GM12878 (cell line): ENCODE data around the gene ATP2C2. TPM values are rescaled to one million over a fixed set of nuclear protein-coding genes. Genes with fewer than 3 reads are reported as not detected.

Experiments used
- ATAC-seq: fragments of 200-7000 bp; cut with Tn5 transposase; 3 replicates; pipeline ENCODE4 v1.9.1; 2020; ENCODE audit warnings: mild to moderate bottlenecking, moderate library complexity
- BruUV-seq: library from RNA; stranded (reverse); fragments of 400-500 nt; replicated peaks from 2 replicates; lab custom pipeline; 2021; lab: Mats Ljungman, UMichigan
- CTCF ChIA-PET: fragments of 300-600 bp; sonication (Branson Sonifier 250); formaldehyde crosslinking; extraction: SDS; loops from one replicate; lab custom pipeline; 2021; ENCODE audit warnings: inconsistent platforms; lab: Yijun Ruan, JAX
- POLR2A ChIA-PET: fragments of 350-600 bp; formaldehyde crosslinking; extraction: SDS; loops from one replicate; lab custom pipeline; 2021; ENCODE audit warnings: inconsistent platforms; lab: Charles Lee
- RAD21 ChIA-PET: fragments of 300-600 bp; sonication (Branson Sonifier 250); formaldehyde crosslinking; loops from one replicate; lab custom pipeline; 2023; ENCODE audit warnings: antibody characterized with exemption; ENCODE audit not compliant: unreplicated experiment; lab: Charles Lee
- SMC1A ChIA-PET: fragments of 300-600 bp; sonication (Branson Sonifier 250); formaldehyde crosslinking; loops from one replicate; lab custom pipeline; 2023; ENCODE audit not compliant: unreplicated experiment, uncharacterized antibody; lab: Charles Lee
- DNase-seq: peaks from one replicate; pipeline ENCODE4 v3.0.0-alpha.2; 2011; ENCODE audit warnings: low read depth, low spot score
- FAIRE-seq: peaks from 3 replicates; lab custom pipeline; 2011; peaks lifted over from hg19 to GRCh38; lab: Jason Lieb, UNC
- H2AFZ ChIP-seq: 2 replicates; pipeline ENCODE4 v1.6.0; 2011; ENCODE audit warnings: low read depth, low read length, control low read depth; ENCODE audit not compliant: control insufficient read depth
- H3K27ac ChIP-seq: 2 replicates; pipeline ENCODE4 v1.5.1; 2011; ENCODE audit warnings: control low read depth; ENCODE audit not compliant: control insufficient read depth, insufficient read depth
- H3K27me3 ChIP-seq, 2 experiments: replicated peaks in 1 of 2; 2 replicates each; pipeline versions ENCODE4 v1.6.0 to v1.6.1; 2011; ENCODE audit warnings: low read length in 1 of 2; ENCODE audit not compliant: control insufficient read depth in 2 of 2, insufficient read depth in 2 of 2
- H3K36me3 ChIP-seq, 2 experiments: 2 replicates each; pipeline ENCODE4 v1.5.1; 2011; ENCODE audit warnings: low read length in 1 of 2; ENCODE audit not compliant: control insufficient read depth in 2 of 2, insufficient read depth in 2 of 2
- H3K4me1 ChIP-seq: 2 replicates; pipeline ENCODE4 v1.6.1; 2011; ENCODE audit warnings: mild to moderate bottlenecking, low read length, moderate library complexity, mixed read lengths; ENCODE audit not compliant: control insufficient read depth, insufficient read depth
- H3K4me2 ChIP-seq: 2 replicates; pipeline ENCODE4 v1.6.0; 2011; ENCODE audit warnings: control low read depth; ENCODE audit not compliant: control insufficient read depth, insufficient read depth
- H3K4me3 ChIP-seq: fragments of 200-600 bp; sonication (generic); 2 replicates; pipeline ENCODE4 v1.5.1; 2016
- H3K79me2 ChIP-seq: 2 replicates; pipeline ENCODE4 v1.6.0; 2011; ENCODE audit warnings: low read length; ENCODE audit not compliant: control insufficient read depth, insufficient read depth
- H3K9ac ChIP-seq: 2 replicates; pipeline ENCODE4 v1.8.0; 2011; ENCODE audit warnings: low read length, control low read depth, mixed read lengths; ENCODE audit not compliant: control insufficient read depth, insufficient read depth
- H3K9me3 ChIP-seq: replicated peaks from 3 replicates; pipeline ENCODE4 v1.5.1; 2011; ENCODE audit warnings: mild to moderate bottlenecking, low read length; ENCODE audit not compliant: control insufficient read depth, insufficient read depth
- H4K20me1 ChIP-seq: 2 replicates; pipeline ENCODE4 v1.6.0; 2011; ENCODE audit not compliant: control insufficient read depth, insufficient read depth
- BRCA1 ChIP-seq: IDR thresholded peaks from 2 replicates; pipeline ENCODE4 v1.6.1; 2011; ENCODE audit warnings: low read depth, low read length, improper control_type of control experiment
- CHD4 ChIP-seq: fragments of 200-600 bp; sonication (generic); IDR thresholded peaks from 2 replicates; pipeline ENCODE4 v1.6.1; 2016; ENCODE audit warnings: mild to moderate bottlenecking
- JUND ChIP-seq: IDR thresholded peaks from 2 replicates; pipeline ENCODE4 v1.6.1; 2012; ENCODE audit warnings: low read depth, mild to moderate bottlenecking, low read length, improper control_type of control experiment, moderate library complexity
- MTA2 ChIP-seq: fragments of 450-650 bp; IDR thresholded peaks from 2 replicates; pipeline ENCODE4 v1.6.1; 2016; ENCODE audit warnings: low read depth, mild to moderate bottlenecking, moderate library complexity
- PAX8 ChIP-seq: fragments of 450-650 bp; IDR thresholded peaks from 2 replicates; pipeline ENCODE4 v1.6.1; 2017; ENCODE audit warnings: mild to moderate bottlenecking, moderate library complexity
- RFX5 ChIP-seq: IDR thresholded peaks from 2 replicates; pipeline ENCODE4 v1.6.1; 2011; ENCODE audit warnings: low read depth, low read length, improper control_type of control experiment
- SREBF1 ChIP-seq: IDR thresholded peaks from 2 replicates; pipeline ENCODE4 v1.6.1; 2012; ENCODE audit warnings: mild to moderate bottlenecking, low read length
- TCF3 ChIP-seq: IDR thresholded peaks from 2 replicates; pipeline ENCODE4 v1.6.1; 2012; ENCODE audit warnings: low read depth, mild to moderate bottlenecking, low read length, borderline replicate concordance; ENCODE audit not compliant: insufficient read depth
- TCF7 ChIP-seq: IDR thresholded peaks from 2 replicates; pipeline ENCODE4 v1.6.1; 2014; ENCODE audit warnings: antibody characterized with exemption, borderline replicate concordance
- WGBS: methylation state at CpG from one replicate; pipeline ENCODE4 v1.1.6; 2016; ENCODE audit warnings: low lambda C conversion rate; ENCODE audit not compliant: insufficient replicate concordance, insufficient coverage; ENCODE audit errors: missing lambda C conversion rate; 5-methylcytosine and 5-hydroxymethylcytosine counted together
- in situ Hi-C: fragments of 300-500 bp; cut with MboI; formaldehyde crosslinking; loops from 9 replicates; pipeline ENCODE4 v1.14.3; 2018; ENCODE audit warnings: mixed read lengths
- intact Hi-C: fragments of 100-400 bp; cut with micrococcal nuclease; formaldehyde crosslinking; loops from one replicate; pipeline ENCODE4 v1.14.2; 2022; ENCODE audit not compliant: unreplicated experiment
- polyA plus RNA-seq, 11 experiments: library from polyadenylated mRNA; depleted of rRNA in 4 of 11; unstranded in 6 of 11; stranded (reverse) in 5 of 11; fragments of >200 nt; fragmentation: Nextera tagmentation in 4 of 11; fragmentation: Illumina TruSeq in 1 of 11; extraction: Ambion mirVana in 4 of 11; extraction: Trizol in 1 of 11; gene quantifications; 1 replicate in 1 of 11; 2 replicates in 10 of 11; pipeline versions ENCODE4 v1.2.1 to v1.2.3, GENCODE V29; 2011 to 2016; ENCODE audit warnings: inconsistent platforms in 2 of 11, missing spikeins in 2 of 11, low read depth in 1 of 11
- total RNA-seq, 4 experiments: library from RNA; depleted of rRNA in 3 of 4; stranded (reverse); fragments of >200 nt in 3 of 4; fragmentation: Illumina TruSeq in 1 of 4; extraction: Trizol in 1 of 4; gene quantifications; 2 replicates each; pipeline versions ENCODE4 v1.2.1 to v1.2.3, GENCODE V29; 2013 to 2021
- TF ChIP-seq, protein P1 (sequence below): IDR thresholded peaks from 2 replicates; pipeline ENCODE4 v1.6.1; 2011; ENCODE audit warnings: mild to moderate bottlenecking, low read depth, low read length, moderate library complexity; ENCODE audit not compliant: insufficient replicate concordance
- TF ChIP-seq, protein P2 (sequence below): fragments of 450-650 bp; IDR thresholded peaks from 2 replicates; pipeline ENCODE4 v1.6.1; 2016; ENCODE audit warnings: mild to moderate bottlenecking

ATP2C2 gene
- total and polyA plus RNA-seq, 10 of the 15 experiments (the other 5 are each of a cell fraction or from before 2014, with no cell fraction given): 0.05 to 0.19 TPM; not detected in 8

DNA sequence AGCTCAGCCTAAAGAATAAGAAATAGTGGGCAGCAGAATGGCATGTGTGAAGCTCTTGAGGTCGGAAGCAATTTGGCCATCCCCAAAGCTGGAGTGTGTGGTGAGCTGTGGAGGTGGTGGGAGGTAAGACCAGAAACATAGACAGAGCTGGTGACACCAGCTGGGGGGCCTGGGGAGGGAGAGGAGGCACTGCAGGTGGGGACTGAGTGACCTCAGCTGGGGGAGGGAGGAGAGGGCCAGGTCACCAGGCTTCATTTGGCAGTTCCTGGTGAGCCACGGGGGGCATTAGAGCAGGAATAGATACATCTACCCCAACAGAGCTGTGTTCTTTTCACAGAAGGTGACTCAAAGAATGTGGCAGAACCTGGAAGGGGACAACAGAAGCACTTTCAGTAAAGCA is 41.8 kb upstream of the ATP2C2 start (continued):
- TF ChIP-seq, protein P1, sequence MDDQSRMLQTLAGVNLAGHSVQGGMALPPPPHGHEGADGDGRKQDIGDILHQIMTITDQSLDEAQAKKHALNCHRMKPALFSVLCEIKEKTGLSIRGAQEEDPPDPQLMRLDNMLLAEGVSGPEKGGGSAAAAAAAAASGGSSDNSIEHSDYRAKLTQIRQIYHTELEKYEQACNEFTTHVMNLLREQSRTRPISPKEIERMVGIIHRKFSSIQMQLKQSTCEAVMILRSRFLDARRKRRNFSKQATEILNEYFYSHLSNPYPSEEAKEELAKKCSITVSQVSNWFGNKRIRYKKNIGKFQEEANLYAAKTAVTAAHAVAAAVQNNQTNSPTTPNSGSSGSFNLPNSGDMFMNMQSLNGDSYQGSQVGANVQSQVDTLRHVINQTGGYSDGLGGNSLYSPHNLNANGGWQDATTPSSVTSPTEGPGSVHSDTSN: no peak
- TF ChIP-seq JUND: no peak
- no peak for TF ChIP-seq PAX8
- TF ChIP-seq, protein P2, sequence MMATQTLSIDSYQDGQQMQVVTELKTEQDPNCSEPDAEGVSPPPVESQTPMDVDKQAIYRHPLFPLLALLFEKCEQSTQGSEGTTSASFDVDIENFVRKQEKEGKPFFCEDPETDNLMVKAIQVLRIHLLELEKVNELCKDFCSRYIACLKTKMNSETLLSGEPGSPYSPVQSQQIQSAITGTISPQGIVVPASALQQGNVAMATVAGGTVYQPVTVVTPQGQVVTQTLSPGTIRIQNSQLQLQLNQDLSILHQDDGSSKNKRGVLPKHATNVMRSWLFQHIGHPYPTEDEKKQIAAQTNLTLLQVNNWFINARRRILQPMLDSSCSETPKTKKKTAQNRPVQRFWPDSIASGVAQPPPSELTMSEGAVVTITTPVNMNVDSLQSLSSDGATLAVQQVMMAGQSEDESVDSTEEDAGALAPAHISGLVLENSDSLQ: no peak
- no peak for TF ChIP-seq RFX5
- no peak for TF ChIP-seq SREBF1

DNA sequence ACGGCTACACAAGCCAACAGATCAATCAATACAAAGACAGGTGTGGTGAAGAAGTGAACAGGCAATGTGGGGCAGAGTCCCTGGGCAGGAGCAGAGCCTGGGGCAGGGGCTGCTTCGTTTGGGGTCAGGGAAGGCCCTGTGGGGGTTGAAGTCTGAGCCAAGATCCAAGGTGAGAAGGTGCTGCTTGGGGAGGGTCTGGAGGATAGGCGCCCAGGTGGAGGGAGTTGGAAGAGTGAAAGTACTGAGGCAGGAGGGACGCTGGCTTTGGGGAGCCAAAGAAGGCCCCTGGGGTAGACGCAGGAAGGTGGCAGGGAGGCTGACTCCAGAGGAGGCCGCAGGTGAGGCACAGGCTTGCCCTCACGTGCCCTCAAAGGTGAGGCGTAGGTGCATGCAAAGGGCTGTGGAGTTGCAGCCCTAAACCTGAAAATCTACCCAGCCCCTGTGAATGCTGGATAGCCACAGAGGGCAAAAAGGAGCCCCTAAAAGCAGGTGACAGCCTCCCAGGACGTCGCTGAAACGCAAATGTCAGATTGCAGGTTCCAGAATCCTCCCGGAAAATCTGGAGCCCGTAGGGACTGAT is 40.3 kb upstream of the ATP2C2 start:
- no peaks in the 10 kb centered on the region for H3K79me2 ChIP-seq
- no peaks in the 10 kb centered on the region for H3K36me3 ChIP-seq
- SMC1A ChIA-PET: no interaction called here
- no peaks in the 10 kb centered on the region for H3K4me1 ChIP-seq
- no peaks in the 10 kb centered on the region for H3K9me3 ChIP-seq
- ATAC-seq (no peak), FAIRE-seq (no peak), DNase-seq (no peak)
- H3K4me3 ChIP-seq: no peak overlapping the region
- POLR2A ChIA-PET: no interaction called here
- no peak overlapping the region for H3K27ac ChIP-seq
- TF ChIP-seq CHD4 (no peak), TCF3 (no peak), TCF7 (no peak), MTA2 (no peak), BRCA1 (no peak)
- no peaks in the 10 kb centered on the region for H4K20me1 ChIP-seq
- in situ Hi-C loops: no loop called here
- H3K4me2 ChIP-seq: no peak overlapping the region
- BruUV-seq: no TSS peak
- no peak overlapping the region for H2AFZ ChIP-seq
- H3K9ac ChIP-seq: no peak overlapping the region
- CTCF ChIA-PET: no interaction called here
- WGBS: 10% methylated on average over 13 of the region's 13 CpGs
- intact Hi-C loops: no loop called here
- H3K27me3 ChIP-seq: peaks cover 0 to 2% of the 10 kb centered on the region in 2 experiments; a peak in 1 of 4 replicates
- RAD21 ChIA-PET: no interaction called here
